Skeletal muscle tissue (tissue), 4 donors: ENCODE measurements around the gene FBXO44. TPM values are rescaled to one million over a fixed set of nuclear protein-coding genes. Genes with fewer than 3 reads are reported as not detected.

Experiments used
- H3K27ac ChIP-seq: one replicate; pipeline ENCODE4 v1.7.0; 2013; ENCODE audit warnings: mild to moderate bottlenecking, low read depth, low read length, inconsistent platforms
- H3K27me3 ChIP-seq, 3 donors: one replicate each; pipeline ENCODE4 v1.7.0; 2013; ENCODE audit warnings: low read length in 3 of 3; ENCODE audit not compliant: control insufficient read depth in 3 of 3, insufficient read depth in 3 of 3
- H3K36me3 ChIP-seq, 3 donors: one replicate each; pipeline ENCODE4 v1.7.0; 2013; ENCODE audit warnings: low read length in 3 of 3; ENCODE audit not compliant: control insufficient read depth in 3 of 3, insufficient read depth in 3 of 3
- H3K4me1 ChIP-seq, 3 donors: one replicate each; pipeline ENCODE4 v1.7.0; 2013; ENCODE audit warnings: low read length in 3 of 3, mild to moderate bottlenecking in 3 of 3; ENCODE audit not compliant: control insufficient read depth in 3 of 3, insufficient read depth in 3 of 3
- H3K4me3 ChIP-seq, 3 donors: one replicate each; pipeline ENCODE4 v1.7.0; 2013; ENCODE audit warnings: low read length in 3 of 3
- H3K9ac ChIP-seq, 3 donors: one replicate each; pipeline ENCODE4 v1.7.0; 2013; ENCODE audit warnings: low read length in 3 of 3, mild to moderate bottlenecking in 3 of 3, moderate library complexity in 2 of 3, low read depth in 1 of 3
- H3K9me3 ChIP-seq, 3 donors: one replicate each; pipeline ENCODE4 v1.7.0; 2013; ENCODE audit warnings: low read length in 3 of 3; ENCODE audit not compliant: control insufficient read depth in 3 of 3
- total RNA-seq: library from RNA; depleted of rRNA; stranded (reverse); fragments of >200 nt; gene quantifications from one replicate; pipeline ENCODE4 v1.2.3, GENCODE V29; 2014
- donor health status: Osteomylitis.

FBXO44 gene
- total RNA-seq, 1 donor from 2014 or later = 3.1 TPM

GRCh38 chr1:11704691-11705475 lies 50.2 kb downstream of the FBXO44 start:
- peaks cover 10 to 26% (median 20%) of the 10 kb centered on the region in 3 donors for H3K4me1 ChIP-seq
- no peak overlapping the region for H3K27ac ChIP-seq
- no peaks in the 10 kb centered on the region for H3K36me3 ChIP-seq
- H3K9me3 ChIP-seq = no peaks in the 10 kb centered on the region
- H3K9ac ChIP-seq = no peak overlapping the region
- H3K4me3 ChIP-seq = no peak overlapping the region
- peaks cover 46 to 61% (median 58%) of the 10 kb centered on the region in 3 donors for H3K27me3 ChIP-seq

- H3K4me3 ChIP-seq = no peak overlapping the region
- H3K9me3 ChIP-seq = no peaks in the 10 kb centered on the region
- peaks cover 44 to 57% (median 54%) of the 10 kb centered on the region in 3 donors for H3K27me3 ChIP-seq
- peaks cover 8 to 24% (median 19%) of the 10 kb centered on the region in 3 donors for H3K4me1 ChIP-seq
- no peaks in the 10 kb centered on the region for H3K36me3 ChIP-seq
- no peak overlapping the region for H3K27ac ChIP-seq
- no peak overlapping the region for H3K9ac ChIP-seq
Observed at GRCh38 chr1:11705596-11705995, 50.9 kb downstream of the FBXO44 start.

GRCh38 chr1:11706292-11706691 lies 51.6 kb downstream of the FBXO44 start:
- H3K27ac ChIP-seq = no peak overlapping the region
- H3K27me3 ChIP-seq = peaks cover 41 to 52% (median 49%) of the 10 kb centered on the region in 3 donors
- H3K36me3 ChIP-seq = no peaks in the 10 kb centered on the region
- H3K4me3 ChIP-seq = no peak overlapping the region
- peaks cover 2 to 17% (median 13%) of the 10 kb centered on the region in 3 donors for H3K4me1 ChIP-seq
- H3K9me3 ChIP-seq = no peaks in the 10 kb centered on the region
- H3K9ac ChIP-seq = no peak overlapping the region

DNA sequence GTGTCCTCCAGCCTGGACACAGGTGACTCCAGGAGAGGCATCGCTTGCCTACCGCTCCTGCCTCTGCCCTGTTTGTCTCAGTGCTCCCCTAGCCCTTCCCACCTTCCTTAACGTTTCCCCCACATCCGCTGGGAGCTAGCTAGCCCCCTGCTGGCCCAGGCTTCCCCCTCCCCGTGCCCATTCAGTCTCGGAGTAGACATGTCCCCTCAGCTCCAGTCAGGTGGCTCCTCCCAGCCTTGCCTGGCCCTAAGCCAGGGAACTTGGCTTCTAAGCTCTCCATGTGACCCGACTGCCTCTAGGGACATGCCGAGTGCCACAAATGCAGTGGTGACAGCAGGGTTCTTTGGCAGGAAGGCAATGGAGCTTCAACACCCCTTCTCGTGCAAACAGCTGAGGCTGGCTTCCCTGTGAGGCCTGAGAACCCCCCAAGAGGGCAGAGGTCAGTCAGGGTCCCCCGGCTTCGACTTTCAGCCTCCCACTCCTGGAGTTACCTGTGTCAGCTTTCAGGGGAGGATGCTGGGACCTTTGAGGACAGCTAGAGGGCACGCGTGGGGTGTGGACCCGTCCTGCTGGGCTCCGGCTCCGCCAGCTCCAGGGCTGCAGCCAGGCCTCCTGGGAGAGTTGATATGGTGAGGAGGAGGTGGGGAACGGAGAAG lies 53.1 kb downstream of the FBXO44 start:
- no peaks in the 10 kb centered on the region for H3K9me3 ChIP-seq
- peak overlapping the region in 1 of 3 donors; percentile 16 for H3K9ac ChIP-seq
- H3K27me3 ChIP-seq = peaks cover 34 to 51% (median 45%) of the 10 kb centered on the region in 3 donors
- H3K36me3 ChIP-seq = no peaks in the 10 kb centered on the region
- H3K4me1 ChIP-seq = peaks cover 0 to 8% (median 7%) of the 10 kb centered on the region in 3 donors
- H3K27ac ChIP-seq = no peak overlapping the region
- H3K4me3 ChIP-seq = peak overlapping the region in 1 of 3 donors; percentile 13

GRCh38 chr1:11708554-11709350 lies 54.1 kb downstream of the FBXO44 start:
- peaks cover 0 to 8% (median 7%) of the 10 kb centered on the region in 3 donors for H3K4me1 ChIP-seq
- no peaks in the 10 kb centered on the region for H3K36me3 ChIP-seq
- no peak overlapping the region for H3K4me3 ChIP-seq
- no peak overlapping the region for H3K27ac ChIP-seq
- peaks cover 24 to 45% (median 35%) of the 10 kb centered on the region in 3 donors for H3K27me3 ChIP-seq
- H3K9me3 ChIP-seq = no peaks in the 10 kb centered on the region
- H3K9ac ChIP-seq = no peak overlapping the region

DNA sequence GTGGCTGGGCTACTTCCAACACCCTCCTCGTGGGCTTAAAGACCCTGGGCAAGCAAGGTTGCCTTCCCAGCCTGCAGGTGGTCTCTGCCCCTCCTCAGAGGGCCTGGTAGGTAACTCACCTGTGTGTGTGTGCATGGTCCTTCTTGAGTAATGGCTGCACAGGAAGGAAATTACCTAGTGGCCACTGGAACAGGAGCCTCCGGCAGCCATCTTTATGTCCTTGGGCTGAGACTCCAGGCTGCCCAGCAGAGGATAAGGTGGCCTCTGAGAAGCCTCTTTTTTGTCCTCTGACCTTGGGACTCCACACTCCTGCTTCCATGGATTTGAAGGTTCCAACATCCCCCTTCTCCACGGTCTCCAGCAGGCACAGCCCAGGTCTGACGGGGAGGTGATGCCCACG lies 56.8 kb downstream of the FBXO44 start:
- H3K27me3 ChIP-seq = peaks cover 16 to 29% (median 29%) of the 10 kb centered on the region in 3 donors

GRCh38 chr1:11712285-11712684 lies 57.6 kb downstream of the FBXO44 start:
- H3K4me1 ChIP-seq = peaks cover 0 to 7% (median 7%) of the 10 kb centered on the region in 3 donors

More for the DNA sequence above, 56.8 kb downstream of the FBXO44 start:
- H3K36me3 ChIP-seq = no peaks in the 10 kb centered on the region
- no peak overlapping the region for H3K4me3 ChIP-seq
- no peaks in the 10 kb centered on the region for H3K9me3 ChIP-seq
- H3K27ac ChIP-seq = no peak overlapping the region
- peaks cover 0 to 8% (median 7%) of the 10 kb centered on the region in 3 donors for H3K4me1 ChIP-seq
- H3K9ac ChIP-seq = no peak overlapping the region

More at GRCh38 chr1:11712285-11712684, 57.6 kb downstream of the FBXO44 start:
- H3K36me3 ChIP-seq = no peaks in the 10 kb centered on the region
- peaks cover 16 to 29% (median 25%) of the 10 kb centered on the region in 3 donors for H3K27me3 ChIP-seq
- no peak overlapping the region for H3K27ac ChIP-seq
- H3K9ac ChIP-seq = no peak overlapping the region
- H3K4me3 ChIP-seq = no peak overlapping the region
- no peaks in the 10 kb centered on the region for H3K9me3 ChIP-seq

Other genes starting within 250 kb of the FBXO44 start
- gene DISP3, start 175.7 kb upstream of the FBXO44 start, total RNA-seq = not detected
- 0.52 TPM for gene FBXO2, start 448 bp upstream of the FBXO44 start, total RNA-seq
- gene FBXO6, start 9.3 kb downstream of the FBXO44 start, total RNA-seq = 2.6 TPM
- 19.8 TPM for gene MAD2L2, start 26.3 kb downstream of the FBXO44 start, total RNA-seq
- gene DRAXIN, start 36.8 kb downstream of the FBXO44 start, total RNA-seq = not detected
- 15.7 TPM for gene AGTRAP, start 81.3 kb downstream of the FBXO44 start, total RNA-seq
- 6.8 TPM for gene C1orf167, start 107.3 kb downstream of the FBXO44 start, total RNA-seq
- 43.3 TPM for gene MTHFR, start 151.1 kb downstream of the FBXO44 start, total RNA-seq
- gene CLCN6, start 151.3 kb downstream of the FBXO44 start, total RNA-seq = 3.7 TPM
- gene NPPA, start 192.9 kb downstream of the FBXO44 start, total RNA-seq = 4.2 TPM
- gene NPPB, start 204.1 kb downstream of the FBXO44 start, total RNA-seq = 1.0 TPM